Nephron (organoid): Measurements from ENCODE around the gene TEC.

Experiments used
- H3K27ac Mint-ChIP-seq, 3 experiments: 2 replicates each; pipeline ENCODE4 v1.8.0; 2020; ENCODE audit warnings: mixed read lengths in 3 of 3, mild to moderate bottlenecking in 2 of 3, moderate library complexity in 1 of 3
- H3K27me3 Mint-ChIP-seq: 2 replicates; pipeline ENCODE4 v1.8.0; 2021; ENCODE audit warnings: low read depth, mild to moderate bottlenecking, moderate library complexity, mixed read lengths
- H3K36me3 Mint-ChIP-seq: 2 replicates; pipeline ENCODE4 v1.8.0; 2020; ENCODE audit warnings: low read depth, mixed read lengths
- H3K4me1 Mint-ChIP-seq: 2 replicates; pipeline ENCODE4 v1.8.0; 2020; ENCODE audit warnings: mixed read lengths
- H3K4me3 Mint-ChIP-seq, 3 experiments: 2 replicates each; pipeline ENCODE4 v1.8.0; 2020; ENCODE audit warnings: mild to moderate bottlenecking in 3 of 3, mixed read lengths in 3 of 3, moderate library complexity in 2 of 3
- H3K9me3 Mint-ChIP-seq: 2 replicates; pipeline ENCODE4 v1.8.0; 2020; ENCODE audit warnings: mixed read lengths
- CTCF ChIP-seq, 3 experiments: fragments of 200-600 bp; sonication (generic); IDR thresholded peaks; one replicate each; pipeline ENCODE4 v1.5.0; 2021; ENCODE audit warnings: antibody characterized with exemption in 3 of 3; ENCODE audit not compliant: unreplicated experiment in 3 of 3

The TEC gene

GRCh38 chr4:48195374-48195773 lies 74.3 kb downstream of the TEC start:
- no peaks in the 10 kb centered on the region for H3K36me3 Mint-ChIP-seq
- no peak for TF ChIP-seq CTCF (IDR thresholded peaks at IDR 0.05; ENCODE audit: unreplicated experiment in 3 of 3)
- no peaks in the 10 kb centered on the region for H3K9me3 Mint-ChIP-seq
- H3K27ac Mint-ChIP-seq, result no peak overlapping the region
- H3K27me3 Mint-ChIP-seq, result peaks cover 17% of the 10 kb centered on the region
- no peak overlapping the region for H3K4me3 Mint-ChIP-seq
- H3K4me1 Mint-ChIP-seq, result no peaks in the 10 kb centered on the region

- Mint-ChIP-seq H3K36me3 (no peaks in the 10 kb centered on the region), H3K9me3 (no peaks in the 10 kb centered on the region), H3K4me1 (no peaks in the 10 kb centered on the region), H3K4me3 (no peak overlapping the region), H3K27me3 (peaks cover 17% of the 10 kb centered on the region), H3K27ac (no peak overlapping the region)
- no peak for TF ChIP-seq CTCF (IDR thresholded peaks at IDR 0.05; ENCODE audit: unreplicated experiment in 3 of 3)
Observed at GRCh38 chr4:48194971-48195370, 74.7 kb downstream of the TEC start.

- no peak for TF ChIP-seq CTCF (IDR thresholded peaks at IDR 0.05; ENCODE audit: unreplicated experiment in 3 of 3)
- no peak overlapping the region for H3K27ac Mint-ChIP-seq
Observed at GRCh38 chr4:48193921-48194468, 75.6 kb downstream of the TEC start.

GRCh38 chr4:48193096-48193836 lies 76.4 kb downstream of the TEC start:
- Mint-ChIP-seq H3K4me3 (no peak overlapping the region), H3K27ac (no peak overlapping the region)

More at GRCh38 chr4:48193921-48194468, 75.6 kb downstream of the TEC start:
- no peak overlapping the region for H3K4me3 Mint-ChIP-seq
- H3K27me3 Mint-ChIP-seq, result peaks cover 14% of the 10 kb centered on the region
- H3K36me3 Mint-ChIP-seq, result no peaks in the 10 kb centered on the region
- H3K4me1 Mint-ChIP-seq, result no peaks in the 10 kb centered on the region
- no peaks in the 10 kb centered on the region for H3K9me3 Mint-ChIP-seq

GRCh38 chr4:48191758-48192157 lies 77.9 kb downstream of the TEC start:
- H3K4me3 Mint-ChIP-seq, result no peak overlapping the region
- peaks cover 12% of the 10 kb centered on the region for H3K27me3 Mint-ChIP-seq
- H3K4me1 Mint-ChIP-seq, result no peaks in the 10 kb centered on the region
- no peaks in the 10 kb centered on the region for H3K9me3 Mint-ChIP-seq
- TF ChIP-seq CTCF (IDR thresholded peaks at IDR 0.05; ENCODE audit: unreplicated experiment in 3 of 3), result no peak
- H3K36me3 Mint-ChIP-seq, result no peaks in the 10 kb centered on the region
- H3K27ac Mint-ChIP-seq, result no peak overlapping the region

More at GRCh38 chr4:48193096-48193836, 76.4 kb downstream of the TEC start:
- H3K4me1 Mint-ChIP-seq, result no peaks in the 10 kb centered on the region
- H3K36me3 Mint-ChIP-seq, result no peaks in the 10 kb centered on the region
- TF ChIP-seq CTCF (IDR thresholded peaks at IDR 0.05; ENCODE audit: unreplicated experiment in 3 of 3), result no peak
- H3K9me3 Mint-ChIP-seq, result no peaks in the 10 kb centered on the region
- peaks cover 12% of the 10 kb centered on the region for H3K27me3 Mint-ChIP-seq

GRCh38 chr4:48190839-48191238 lies 78.8 kb downstream of the TEC start:
- H3K9me3 Mint-ChIP-seq, result no peaks in the 10 kb centered on the region
- H3K4me3 Mint-ChIP-seq, result no peak overlapping the region
- H3K27me3 Mint-ChIP-seq, result peaks cover 12% of the 10 kb centered on the region
- no peak for TF ChIP-seq CTCF (IDR thresholded peaks at IDR 0.05; ENCODE audit: unreplicated experiment in 3 of 3)
- no peaks in the 10 kb centered on the region for H3K36me3 Mint-ChIP-seq
- H3K4me1 Mint-ChIP-seq, result no peaks in the 10 kb centered on the region
- H3K27ac Mint-ChIP-seq, result no peak overlapping the region
